ENCODE results near the gene GFM1. TPM values are rescaled to one million over a fixed set of nuclear protein-coding genes. Genes with fewer than 3 reads are reported as not detected.

Gene GFM1
- total RNA-seq, 4 donors from 2014 or later: 30.8 to 42.7 (median 36.6) TPM

GRCh38 chr3:158718490-158719170 lies 74.3 kb downstream of the GFM1 start:
- no peak overlapping the region for H3K4me3 ChIP-seq (ENCODE audit: low read depth, poor library complexity, severe bottlenecking)
- 74 to 76% methylated on average over 5 of the region's 5 CpGs for WGBS, 2 donors
- intact Hi-C loops (cut with DNase I; ENCODE audit: low total_unique reads): no loop called here
- no peak for DNase-seq (ENCODE audit: low spot score in 2 of 2)
- TF ChIP-seq, protein P1, sequence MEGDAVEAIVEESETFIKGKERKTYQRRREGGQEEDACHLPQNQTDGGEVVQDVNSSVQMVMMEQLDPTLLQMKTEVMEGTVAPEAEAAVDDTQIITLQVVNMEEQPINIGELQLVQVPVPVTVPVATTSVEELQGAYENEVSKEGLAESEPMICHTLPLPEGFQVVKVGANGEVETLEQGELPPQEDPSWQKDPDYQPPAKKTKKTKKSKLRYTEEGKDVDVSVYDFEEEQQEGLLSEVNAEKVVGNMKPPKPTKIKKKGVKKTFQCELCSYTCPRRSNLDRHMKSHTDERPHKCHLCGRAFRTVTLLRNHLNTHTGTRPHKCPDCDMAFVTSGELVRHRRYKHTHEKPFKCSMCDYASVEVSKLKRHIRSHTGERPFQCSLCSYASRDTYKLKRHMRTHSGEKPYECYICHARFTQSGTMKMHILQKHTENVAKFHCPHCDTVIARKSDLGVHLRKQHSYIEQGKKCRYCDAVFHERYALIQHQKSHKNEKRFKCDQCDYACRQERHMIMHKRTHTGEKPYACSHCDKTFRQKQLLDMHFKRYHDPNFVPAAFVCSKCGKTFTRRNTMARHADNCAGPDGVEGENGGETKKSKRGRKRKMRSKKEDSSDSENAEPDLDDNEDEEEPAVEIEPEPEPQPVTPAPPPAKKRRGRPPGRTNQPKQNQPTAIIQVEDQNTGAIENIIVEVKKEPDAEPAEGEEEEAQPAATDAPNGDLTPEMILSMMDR (IDR thresholded peaks at IDR 0.05): no peak
- TF ChIP-seq POLR2A (IDR thresholded peaks at IDR 0.05): no peak

- intact Hi-C loops (cut with DNase I; ENCODE audit: low total_unique reads): loop anchor here (10.0 kb wide), 1 partner anchor 1413 kb away; no protein-coding TSS in a partner anchor
- WGBS, 2 donors: 89 to 90% methylated on average over 1 of the region's 1 CpG
- TF ChIP-seq, protein P1 (IDR thresholded peaks at IDR 0.05): no peak
- TF ChIP-seq POLR2A (IDR thresholded peaks at IDR 0.05): no peak
- DNase-seq (ENCODE audit: low spot score in 2 of 2): no peak
- no peak overlapping the region for H3K4me3 ChIP-seq (ENCODE audit: low read depth, poor library complexity, severe bottlenecking)
Measured at GRCh38 chr3:158722108-158722507, 77.8 kb downstream of the GFM1 start.

DNA sequence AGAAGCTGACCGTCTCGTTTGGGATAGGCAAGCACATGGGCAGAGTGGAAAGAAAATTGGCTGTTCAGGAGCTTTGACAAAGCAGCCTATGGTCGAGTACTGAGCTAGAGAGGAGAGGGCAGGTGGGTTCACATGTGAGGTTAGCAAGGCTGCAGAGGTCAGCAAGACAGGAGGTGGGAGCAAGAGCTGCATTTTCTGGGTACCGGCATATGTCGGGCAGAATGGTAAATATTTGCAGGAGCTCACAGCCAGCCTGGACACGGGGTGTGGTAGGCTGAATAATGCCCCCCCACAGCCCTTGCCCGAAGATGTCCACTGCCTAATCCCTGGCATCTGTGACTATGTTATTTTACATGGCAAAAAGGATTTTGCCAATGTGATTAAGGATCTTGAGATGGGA lies 79.7 kb downstream of the GFM1 start:
- TF ChIP-seq POLR2A (IDR thresholded peaks at IDR 0.05): no peak
- TF ChIP-seq, protein P1 (IDR thresholded peaks at IDR 0.05): no peak
- no peak for DNase-seq (ENCODE audit: low spot score in 2 of 2)
- intact Hi-C loops (cut with DNase I; ENCODE audit: low total_unique reads): loop anchor here (10.0 kb wide), 1 partner anchor 1411 kb away; no protein-coding TSS in a partner anchor
- WGBS, 2 donors: 93 to 96% methylated on average over 7 of the region's 7 CpGs
- H3K4me3 ChIP-seq (ENCODE audit: low read depth, poor library complexity, severe bottlenecking): no peak overlapping the region

GRCh38 chr3:158725348-158726011 lies 81.2 kb downstream of the GFM1 start:
- TF ChIP-seq, protein P1 (IDR thresholded peaks at IDR 0.05): no peak
- TF ChIP-seq POLR2A (IDR thresholded peaks at IDR 0.05): no peak
- H3K4me3 ChIP-seq (ENCODE audit: low read depth, poor library complexity, severe bottlenecking): no peak overlapping the region
- 26 to 41% methylated on average over 9 of the region's 9 CpGs for WGBS, 2 donors
- no peak for DNase-seq (ENCODE audit: low spot score in 2 of 2)
- intact Hi-C loops (cut with DNase I; ENCODE audit: low total_unique reads): loop anchor here (5.0 to 10.0 kb wide), 2 partner anchors 67 to 1409 kb away; no protein-coding TSS in a partner anchor

DNA sequence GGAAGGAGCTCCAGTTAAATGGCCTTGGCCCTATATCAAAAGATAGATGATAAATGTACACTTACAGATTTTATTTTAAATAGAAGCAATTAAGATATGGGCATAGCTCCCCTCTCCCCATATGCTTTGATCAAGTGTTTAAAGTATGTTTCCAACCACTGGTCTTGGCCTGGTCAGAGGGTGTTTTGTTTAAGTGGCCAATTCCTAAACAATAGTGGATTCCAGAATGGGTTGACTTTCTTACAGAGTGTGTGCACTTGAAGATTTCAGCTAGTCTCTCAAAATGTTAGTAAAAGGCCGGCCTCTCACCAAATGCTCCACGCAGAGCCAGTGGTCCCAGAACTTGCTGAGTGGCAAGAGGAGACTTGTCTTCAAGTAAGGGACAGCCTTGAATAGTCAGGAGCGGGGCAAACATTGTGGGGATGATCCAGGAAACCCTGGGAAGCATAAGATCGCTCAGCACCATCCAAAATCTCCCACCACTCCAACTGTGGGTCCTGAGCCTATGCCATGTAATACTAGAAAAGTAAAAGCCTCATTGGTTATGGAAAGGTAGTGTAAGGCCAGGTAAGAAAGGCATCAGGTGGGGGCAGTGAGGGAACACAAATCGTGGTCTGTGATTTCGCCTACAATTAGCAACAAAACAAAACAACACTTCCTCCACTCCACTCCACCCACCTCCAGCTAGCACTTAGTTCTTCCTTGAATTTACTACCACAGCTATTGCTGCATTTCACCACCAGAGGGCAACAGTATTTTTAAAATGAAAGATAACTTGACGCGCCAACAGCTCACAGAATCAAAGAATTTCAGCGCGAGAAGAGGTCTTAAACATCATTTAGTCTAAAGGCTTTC lies 83.1 kb downstream of the GFM1 start:
- H3K4me3 ChIP-seq (ENCODE audit: low read depth, poor library complexity, severe bottlenecking): no peak overlapping the region
- TF ChIP-seq, protein P1 (IDR thresholded peaks at IDR 0.05): peak in 1 of 3 donors; percentile 83
- no peak for TF ChIP-seq POLR2A (IDR thresholded peaks at IDR 0.05)
- intact Hi-C loops (cut with DNase I; ENCODE audit: low total_unique reads): loop anchor here (5.0 to 10.0 kb wide), 2 partner anchors 65 to 1407 kb away; no protein-coding TSS in a partner anchor
- 28 to 30% methylated on average over 10 of the region's 10 CpGs for WGBS, 2 donors
- peak in 1 of 2 donors; percentile 71 for DNase-seq (ENCODE audit: low spot score in 2 of 2)
